SK-N-SH (cell line): ENCODE results near the gene DENND2C. TPM values are rescaled to one million over a fixed set of nuclear protein-coding genes. Genes with fewer than 3 reads are reported as not detected.

ENCODE experiments used
- CTCF ChIA-PET: fragments of 300-600, 350-600 bp; formaldehyde crosslinking; extraction: SDS; loops from one replicate; lab custom pipeline; 2021; lab: Yijun Ruan, JAX
- POLR2A ChIA-PET: fragments of 350-600 bp; sonication (Branson Sonifier 250); formaldehyde crosslinking; extraction: SDS; loops from one replicate; lab custom pipeline; 2020; ENCODE audit warnings: antibody characterized with exemption, inconsistent platforms; lab: Yijun Ruan, JAX
- DNase-seq: peaks from one replicate; pipeline ENCODE4 v3.0.0; 2012
- H2AFZ ChIP-seq: fragments of 200-600 bp; sonication (generic); 2 replicates; pipeline ENCODE4 v1.8.1; 2016; ENCODE audit warnings: antibody characterized with exemption, mild to moderate bottlenecking, low read depth
- H3F3A ChIP-seq: fragments of 200-600 bp; sonication (generic); replicated peaks from 2 replicates; pipeline ENCODE3; 2016; ENCODE audit warnings: antibody characterized with exemption, mild to moderate bottlenecking; ENCODE audit not compliant: insufficient read depth
- H3K27ac ChIP-seq, 2 experiments: fragments of 200-500 bp in 1 of 2; fragments of 200-600 bp in 1 of 2; sonication (Bioruptor generic) in 1 of 2; sonication (generic), shearing (Covaris generic) in 1 of 2; 2 replicates each; pipeline versions ENCODE4 v1.5.1 to v1.6.1; 2014 to 2016; ENCODE audit warnings: low read depth in 2 of 2, inconsistent platforms in 1 of 2, low read length in 1 of 2, mild to moderate bottlenecking in 1 of 2, mixed read lengths in 1 of 2
- H3K27me3 ChIP-seq: fragments of 200-600 bp; sonication (generic), shearing (Covaris generic); 2 replicates; pipeline ENCODE4 v1.6.1; 2016; ENCODE audit warnings: mixed run types; ENCODE audit not compliant: insufficient read depth
- H3K36me3 ChIP-seq, 2 experiments: fragments of 200-500 bp in 1 of 2; fragments of 200-600 bp in 1 of 2; sonication (Bioruptor generic) in 1 of 2; sonication (generic) in 1 of 2; replicated peaks in 1 of 2; 2 replicates each; pipeline versions ENCODE3 to v1.5.1; 2014 to 2016; ENCODE audit warnings: low read length in 1 of 2, mild to moderate bottlenecking in 1 of 2; ENCODE audit not compliant: insufficient read depth in 2 of 2, control insufficient read depth in 1 of 2
- H3K4me1 ChIP-seq, 2 experiments: fragments of 200-500 bp in 1 of 2; fragments of 200-600 bp in 1 of 2; sonication (Bioruptor generic) in 1 of 2; sonication (generic), shearing (Covaris generic) in 1 of 2; 2 replicates each; pipeline versions ENCODE4 v1.5.1 to v1.6.1; 2014 to 2016; ENCODE audit warnings: low read depth in 1 of 2, low read length in 1 of 2, mixed run types in 1 of 2; ENCODE audit not compliant: insufficient read depth in 2 of 2, control insufficient read depth in 1 of 2
- H3K4me2 ChIP-seq: fragments of 200-600 bp; sonication (generic), shearing (Covaris generic); 2 replicates; pipeline ENCODE4 v1.6.1; 2017; ENCODE audit warnings: mixed run types
- H3K4me3 ChIP-seq, 2 experiments: fragments of 200-500 bp in 1 of 2; fragments of 200-600 bp in 1 of 2; sonication (Bioruptor generic) in 1 of 2; sonication (generic), shearing (Covaris generic) in 1 of 2; 2 replicates each; pipeline versions ENCODE4 v1.5.1 to v1.8.1; 2014 to 2016; ENCODE audit warnings: low read depth in 2 of 2, inconsistent platforms in 1 of 2, low read length in 1 of 2, mild to moderate bottlenecking in 1 of 2, mixed read lengths in 1 of 2, moderate library complexity in 1 of 2
- H3K79me2 ChIP-seq: fragments of 200-600 bp; sonication (generic); 2 replicates; pipeline ENCODE4 v1.8.1; 2017; ENCODE audit warnings: mild to moderate bottlenecking; ENCODE audit not compliant: insufficient read depth
- H3K9ac ChIP-seq: fragments of 200-600 bp; sonication (generic); 2 replicates; pipeline ENCODE4 v1.6.1; 2017; ENCODE audit warnings: mixed run types
- H3K9me2 ChIP-seq: fragments of 200-600 bp; sonication (generic); 2 replicates; pipeline ENCODE4 v1.6.1; 2017; ENCODE audit warnings: mixed run types
- H3K9me3 ChIP-seq: fragments of 200-600 bp; sonication (generic); 2 replicates; pipeline ENCODE4 v1.6.1; 2017; ENCODE audit warnings: mixed run types, mild to moderate bottlenecking, moderate library complexity
- H4K20me1 ChIP-seq: fragments of 200-600 bp; sonication (generic); 2 replicates; pipeline ENCODE4 v1.6.1; 2017; ENCODE audit warnings: mild to moderate bottlenecking, mixed run types; ENCODE audit not compliant: insufficient read depth
- ELF1 ChIP-seq: IDR thresholded peaks from 2 replicates; pipeline ENCODE4 v1.4.0; 2012
- EP300 ChIP-seq, 2 experiments: IDR thresholded peaks; 2 replicates each; pipeline versions ENCODE4 v1.4.0 to v1.6.1; 2012; ENCODE audit warnings: borderline replicate concordance in 1 of 2, low read depth in 1 of 2, low read length in 1 of 2
- EZH2phosphoT487 ChIP-seq: fragments of 200-600 bp; sonication (generic); IDR thresholded peaks from 2 replicates; pipeline ENCODE4 v1.6.1; 2017; ENCODE audit warnings: low read depth, mixed run types, mild to moderate bottlenecking, antibody characterized with exemption, moderate library complexity, borderline replicate concordance
- FOSL2 ChIP-seq: IDR thresholded peaks from 2 replicates; pipeline ENCODE4 v1.4.0; 2012; ENCODE audit warnings: low read depth, mild to moderate bottlenecking, moderate library complexity, borderline replicate concordance
- GABPA ChIP-seq: IDR thresholded peaks from 2 replicates; pipeline ENCODE4 v1.4.0; 2012; ENCODE audit warnings: low read depth, mild to moderate bottlenecking
- GATA2 ChIP-seq: sonication (generic); formaldehyde crosslinking; IDR thresholded peaks from 2 replicates; pipeline ENCODE4 v1.5.0; 2020; ENCODE audit warnings: mild to moderate bottlenecking, missing genetic modification reagents
- JUND ChIP-seq: IDR thresholded peaks from 2 replicates; pipeline ENCODE4 v1.4.0; 2012
- MEF2A ChIP-seq: IDR thresholded peaks from 2 replicates; pipeline ENCODE4 v1.4.0; 2012; ENCODE audit warnings: low read depth, borderline replicate concordance
- MXI1 ChIP-seq: IDR thresholded peaks from 2 replicates; pipeline ENCODE4 v1.6.1; 2012; ENCODE audit warnings: mild to moderate bottlenecking, low read depth, low read length, improper control_type of control experiment
- NFIC ChIP-seq: IDR thresholded peaks from 2 replicates; pipeline ENCODE4 v1.4.0; 2012; ENCODE audit warnings: borderline replicate concordance
- RAD21 ChIP-seq: IDR thresholded peaks from 2 replicates; pipeline ENCODE4 v1.6.1; 2012; ENCODE audit warnings: mild to moderate bottlenecking, low read length
- RFX5 ChIP-seq: IDR thresholded peaks from 2 replicates; pipeline ENCODE4 v1.6.1; 2012; ENCODE audit warnings: mild to moderate bottlenecking, improper control_type of control experiment, low read length
- SIN3A ChIP-seq: IDR thresholded peaks from 2 replicates; pipeline ENCODE4 v1.6.1; 2012; ENCODE audit warnings: low read depth, mild to moderate bottlenecking, low read length, moderate library complexity, borderline replicate concordance
- TCF12 ChIP-seq: IDR thresholded peaks from 2 replicates; pipeline ENCODE4 v1.4.0; 2012
- TEAD4 ChIP-seq: IDR thresholded peaks from 2 replicates; pipeline ENCODE4 v1.4.0; 2012; ENCODE audit warnings: mild to moderate bottlenecking, borderline replicate concordance; ENCODE audit not compliant: insufficient read depth
- WGBS: methylation state at CpG from one replicate; pipeline ENCODE4 v1.1.6; 2017; ENCODE audit warnings: low lambda C conversion rate; 5-methylcytosine and 5-hydroxymethylcytosine counted together
- polyA plus RNA-seq, 3 experiments: library from polyadenylated mRNA; depleted of rRNA; stranded (reverse); fragments of >200 nt; gene quantifications; 2 replicates each; pipeline ENCODE4 v1.2.3, GENCODE V29; 2012
- TF ChIP-seq, protein P1 (sequence below): fragments of 150-350 bp; IDR thresholded peaks from 2 replicates; pipeline ENCODE4 v1.6.1; 2017; ENCODE audit warnings: antibody characterized with exemption, low read length, low read depth, borderline replicate concordance
- TF ChIP-seq, protein P2 (sequence below): IDR thresholded peaks from 2 replicates; pipeline ENCODE4 v1.4.0; 2012; ENCODE audit warnings: low read depth, borderline replicate concordance
- TF ChIP-seq, protein P3 (sequence below): IDR thresholded peaks from 2 replicates; pipeline ENCODE4 v1.6.1; 2012; ENCODE audit warnings: mild to moderate bottlenecking, low read depth, low read length, moderate library complexity

DENND2C gene
- polyA plus RNA-seq, 1 of the 3 experiments (the other 2 are of a cell fraction) = 0.03 TPM

- TF ChIP-seq GATA2 (CRISPR knock-in tag) (no peak), TEAD4 (no peak), MEF2A (no peak), MXI1 (no peak), ELF1 (no peak), EP300 (IDR thresholded peaks at IDR 0.05; ENCODE audit: borderline replicate concordance in 1 of 2, low read depth in 1 of 2, low read length in 1 of 2) (no peak), FOSL2 (no peak), RFX5 (no peak), JUND (no peak)
- TF ChIP-seq, protein P1, sequence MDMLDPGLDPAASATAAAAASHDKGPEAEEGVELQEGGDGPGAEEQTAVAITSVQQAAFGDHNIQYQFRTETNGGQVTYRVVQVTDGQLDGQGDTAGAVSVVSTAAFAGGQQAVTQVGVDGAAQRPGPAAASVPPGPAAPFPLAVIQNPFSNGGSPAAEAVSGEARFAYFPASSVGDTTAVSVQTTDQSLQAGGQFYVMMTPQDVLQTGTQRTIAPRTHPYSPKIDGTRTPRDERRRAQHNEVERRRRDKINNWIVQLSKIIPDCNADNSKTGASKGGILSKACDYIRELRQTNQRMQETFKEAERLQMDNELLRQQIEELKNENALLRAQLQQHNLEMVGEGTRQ = no peak
- TF ChIP-seq, protein P2, sequence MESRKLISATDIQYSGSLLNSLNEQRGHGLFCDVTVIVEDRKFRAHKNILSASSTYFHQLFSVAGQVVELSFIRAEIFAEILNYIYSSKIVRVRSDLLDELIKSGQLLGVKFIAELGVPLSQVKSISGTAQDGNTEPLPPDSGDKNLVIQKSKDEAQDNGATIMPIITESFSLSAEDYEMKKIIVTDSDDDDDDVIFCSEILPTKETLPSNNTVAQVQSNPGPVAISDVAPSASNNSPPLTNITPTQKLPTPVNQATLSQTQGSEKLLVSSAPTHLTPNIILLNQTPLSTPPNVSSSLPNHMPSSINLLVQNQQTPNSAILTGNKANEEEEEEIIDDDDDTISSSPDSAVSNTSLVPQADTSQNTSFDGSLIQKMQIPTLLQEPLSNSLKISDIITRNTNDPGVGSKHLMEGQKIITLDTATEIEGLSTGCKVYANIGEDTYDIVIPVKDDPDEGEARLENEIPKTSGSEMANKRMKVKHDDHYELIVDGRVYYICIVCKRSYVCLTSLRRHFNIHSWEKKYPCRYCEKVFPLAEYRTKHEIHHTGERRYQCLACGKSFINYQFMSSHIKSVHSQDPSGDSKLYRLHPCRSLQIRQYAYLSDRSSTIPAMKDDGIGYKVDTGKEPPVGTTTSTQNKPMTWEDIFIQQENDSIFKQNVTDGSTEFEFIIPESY = no peak
Observed at GRCh38 chr1:114712977-114713376, 43.1 kb upstream of the DENND2C start (continued).

DNA sequence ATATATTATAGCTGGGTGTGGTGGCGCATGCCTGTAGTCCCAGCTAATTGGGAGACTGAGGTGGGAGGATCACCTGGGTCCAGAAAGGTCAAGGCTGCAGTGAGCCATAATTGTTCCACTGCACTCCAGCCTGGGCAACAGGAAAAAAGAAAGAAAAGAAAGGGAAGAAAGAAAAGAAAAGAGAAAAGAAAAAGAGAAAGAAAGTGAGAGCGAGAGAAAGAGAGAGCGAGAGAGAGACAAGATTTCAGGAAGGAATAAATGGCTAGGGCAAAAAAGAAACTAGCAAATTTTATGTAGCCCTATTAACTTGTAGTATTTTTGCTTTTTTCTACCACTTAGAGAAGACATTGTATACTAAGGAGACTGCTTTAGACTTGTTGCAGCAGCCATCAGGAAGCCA, 40.5 kb upstream of the DENND2C start:
- H3K4me1 ChIP-seq = peaks cover 5 to 9% of the 10 kb centered on the region in 2 experiments; a peak in 3 of 4 replicates
- H3K9me3 ChIP-seq = no peaks in the 10 kb centered on the region
- no peak for DNase-seq
- H2AFZ ChIP-seq = no peak overlapping the region
- H3K4me2 ChIP-seq = no peak overlapping the region
- TF ChIP-seq SIN3A (no peak), GABPA (no peak), NFIC (no peak), ELF1 (no peak), RAD21 (no peak), EZH2phosphoT487 (no peak), FOSL2 (no peak), TCF12 (no peak), MXI1 (no peak)
- TF ChIP-seq, protein P3, sequence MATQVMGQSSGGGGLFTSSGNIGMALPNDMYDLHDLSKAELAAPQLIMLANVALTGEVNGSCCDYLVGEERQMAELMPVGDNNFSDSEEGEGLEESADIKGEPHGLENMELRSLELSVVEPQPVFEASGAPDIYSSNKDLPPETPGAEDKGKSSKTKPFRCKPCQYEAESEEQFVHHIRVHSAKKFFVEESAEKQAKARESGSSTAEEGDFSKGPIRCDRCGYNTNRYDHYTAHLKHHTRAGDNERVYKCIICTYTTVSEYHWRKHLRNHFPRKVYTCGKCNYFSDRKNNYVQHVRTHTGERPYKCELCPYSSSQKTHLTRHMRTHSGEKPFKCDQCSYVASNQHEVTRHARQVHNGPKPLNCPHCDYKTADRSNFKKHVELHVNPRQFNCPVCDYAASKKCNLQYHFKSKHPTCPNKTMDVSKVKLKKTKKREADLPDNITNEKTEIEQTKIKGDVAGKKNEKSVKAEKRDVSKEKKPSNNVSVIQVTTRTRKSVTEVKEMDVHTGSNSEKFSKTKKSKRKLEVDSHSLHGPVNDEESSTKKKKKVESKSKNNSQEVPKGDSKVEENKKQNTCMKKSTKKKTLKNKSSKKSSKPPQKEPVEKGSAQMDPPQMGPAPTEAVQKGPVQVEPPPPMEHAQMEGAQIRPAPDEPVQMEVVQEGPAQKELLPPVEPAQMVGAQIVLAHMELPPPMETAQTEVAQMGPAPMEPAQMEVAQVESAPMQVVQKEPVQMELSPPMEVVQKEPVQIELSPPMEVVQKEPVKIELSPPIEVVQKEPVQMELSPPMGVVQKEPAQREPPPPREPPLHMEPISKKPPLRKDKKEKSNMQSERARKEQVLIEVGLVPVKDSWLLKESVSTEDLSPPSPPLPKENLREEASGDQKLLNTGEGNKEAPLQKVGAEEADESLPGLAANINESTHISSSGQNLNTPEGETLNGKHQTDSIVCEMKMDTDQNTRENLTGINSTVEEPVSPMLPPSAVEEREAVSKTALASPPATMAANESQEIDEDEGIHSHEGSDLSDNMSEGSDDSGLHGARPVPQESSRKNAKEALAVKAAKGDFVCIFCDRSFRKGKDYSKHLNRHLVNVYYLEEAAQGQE = no peak
- TF ChIP-seq, protein P1 = no peak
- ChIA-PET CTCF (interaction anchor here (0.9 kb wide), 1 partner anchor 10 kb away, joined by 3 read pairs; no protein-coding TSS in a partner anchor), POLR2A (no interaction called here)
- H3K79me2 ChIP-seq = peaks cover 55% of the 10 kb centered on the region
- no peak overlapping the region for H3K27ac ChIP-seq
- no peaks in the 10 kb centered on the region for H4K20me1 ChIP-seq
- peaks cover 70 to 85% of the 10 kb centered on the region in 2 experiments for H3K36me3 ChIP-seq
- no peaks in the 10 kb centered on the region for H3K9me2 ChIP-seq
- WGBS = 98% methylated on average over 3 of the region's 3 CpGs
- peaks cover 24% of the 10 kb centered on the region for H3F3A ChIP-seq
- no peak overlapping the region for H3K4me3 ChIP-seq
- H3K27me3 ChIP-seq = no peaks in the 10 kb centered on the region
- no peak overlapping the region for H3K9ac ChIP-seq
